Measurements from ENCODE around the gene COL4A4. TPM values are rescaled to one million over a fixed set of nuclear protein-coding genes. Genes with fewer than 3 reads are reported as not detected.

COL4A4 gene
- total and polyA plus RNA-seq, 2 donors, result 1.6 to 1.7 TPM

DNA sequence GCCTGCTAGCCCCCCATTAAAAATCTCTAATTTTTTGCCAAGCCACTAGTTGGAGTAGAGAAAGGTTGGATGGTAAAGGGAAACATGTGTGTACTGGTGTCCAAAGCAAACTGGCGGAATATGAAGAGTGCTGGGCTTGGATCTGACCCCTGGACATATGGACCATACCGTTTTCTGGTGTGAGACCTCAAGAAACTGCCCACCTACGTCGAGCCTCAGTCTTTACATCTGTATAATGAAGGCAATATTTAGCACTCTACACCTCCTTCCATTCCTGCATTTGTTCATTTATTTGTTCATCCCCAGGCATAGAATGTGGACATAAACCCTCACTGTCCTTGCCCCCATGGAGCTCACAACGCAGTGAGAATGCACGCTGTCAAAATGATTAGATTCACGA lies 185.7 kb downstream of the COL4A4 start:
- 97% methylated on average over 7 of the region's 7 CpGs for WGBS
- H3K27me3 ChIP-seq (ENCODE audit: control insufficient read depth in 2 of 2, insufficient read depth in 1 of 2, low read length in 1 of 2), result no peaks in the 10 kb centered on the region
- H3K9me3 ChIP-seq (ENCODE audit: control insufficient read depth in 2 of 2, insufficient read depth in 1 of 2, low read length in 1 of 2), result no peaks in the 10 kb centered on the region
- no peak for DNase-seq (ENCODE audit: low read depth in 6 of 9, low spot score in 9 of 9)
- peaks cover 79 to 94% of the 10 kb centered on the region in 2 donors for H3K4me1 ChIP-seq (ENCODE audit: control insufficient read depth in 2 of 2, insufficient read depth in 2 of 2, low read length in 2 of 2)
- H3K4me3 ChIP-seq (ENCODE audit: low read length in 2 of 2), result no peak overlapping the region
- H3K27ac ChIP-seq (ENCODE audit: low read depth in 1 of 2, low read length in 1 of 2), result peak overlapping the region; percentile 91 to 98
- H3K36me3 ChIP-seq (ENCODE audit: control insufficient read depth in 2 of 2, insufficient read depth in 2 of 2, low read length in 1 of 2), result peaks cover 0 to 14% of the 10 kb centered on the region in 2 donors

- DNase-seq (ENCODE audit: low read depth in 6 of 9, low spot score in 9 of 9), result peak in 3 of 9 donors; percentile 66 to 88 (median 72)
- peaks cover 0 to 14% of the 10 kb centered on the region in 2 donors for H3K36me3 ChIP-seq (ENCODE audit: control insufficient read depth in 2 of 2, insufficient read depth in 2 of 2, low read length in 1 of 2)
- peaks cover 79 to 94% of the 10 kb centered on the region in 2 donors for H3K4me1 ChIP-seq (ENCODE audit: control insufficient read depth in 2 of 2, insufficient read depth in 2 of 2, low read length in 2 of 2)
- WGBS, result 5% methylated on average over 2 of the region's 2 CpGs
- no peaks in the 10 kb centered on the region for H3K27me3 ChIP-seq (ENCODE audit: control insufficient read depth in 2 of 2, insufficient read depth in 1 of 2, low read length in 1 of 2)
- H3K9me3 ChIP-seq (ENCODE audit: control insufficient read depth in 2 of 2, insufficient read depth in 1 of 2, low read length in 1 of 2), result no peaks in the 10 kb centered on the region
- H3K4me3 ChIP-seq (ENCODE audit: low read length in 2 of 2), result peak overlapping the region in 1 of 2 donors; percentile 21
- peak overlapping the region; percentile 91 to 98 for H3K27ac ChIP-seq (ENCODE audit: low read depth in 1 of 2, low read length in 1 of 2)
These were observed 186.2 kb downstream of the COL4A4 start for GRCh38 chr2:226977775-226978190.

DNA sequence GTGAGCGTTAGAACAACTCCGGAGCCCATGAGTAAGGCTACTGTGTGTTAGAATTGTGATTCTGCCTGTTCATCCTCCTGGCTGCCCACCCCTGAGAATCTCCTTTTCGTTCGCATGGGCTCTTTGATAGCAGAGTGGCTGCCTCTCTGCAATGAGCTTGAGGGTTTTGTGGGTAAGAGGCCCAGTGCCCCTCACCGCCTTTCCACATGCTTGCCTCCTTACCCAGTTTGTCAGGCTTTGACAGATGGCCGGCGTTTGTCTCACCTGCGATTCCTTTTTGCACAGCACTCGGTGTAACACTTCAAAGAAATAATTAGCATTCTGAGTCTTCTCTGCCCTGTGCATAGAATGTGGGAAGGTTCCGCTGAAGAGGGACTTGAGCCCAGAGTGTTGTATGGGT lies 190.2 kb downstream of the COL4A4 start:
- no peaks in the 10 kb centered on the region for H3K27me3 ChIP-seq (ENCODE audit: control insufficient read depth in 2 of 2, insufficient read depth in 1 of 2, low read length in 1 of 2)
- peaks cover 0 to 10% of the 10 kb centered on the region in 2 donors for H3K36me3 ChIP-seq (ENCODE audit: control insufficient read depth in 2 of 2, insufficient read depth in 2 of 2, low read length in 1 of 2)
- peak in 4 of 9 donors; percentile 72 to 89 (median 74) for DNase-seq (ENCODE audit: low read depth in 6 of 9, low spot score in 9 of 9)
- H3K9me3 ChIP-seq (ENCODE audit: control insufficient read depth in 2 of 2, insufficient read depth in 1 of 2, low read length in 1 of 2), result no peaks in the 10 kb centered on the region
- peaks cover 64 to 92% of the 10 kb centered on the region in 2 donors for H3K4me1 ChIP-seq (ENCODE audit: control insufficient read depth in 2 of 2, insufficient read depth in 2 of 2, low read length in 2 of 2)
- WGBS, result 10% methylated on average over 10 of the region's 10 CpGs
- peak overlapping the region; percentile 85 to 98 for H3K27ac ChIP-seq (ENCODE audit: low read depth in 1 of 2, low read length in 1 of 2)
- H3K4me3 ChIP-seq (ENCODE audit: low read length in 2 of 2), result peak overlapping the region in 1 of 2 donors; percentile 11

GRCh38 chr2:226971770-226972169 lies 192.2 kb downstream of the COL4A4 start:
- Histone ChIP-seq H3K4me1 (ENCODE audit: control insufficient read depth in 2 of 2, insufficient read depth in 2 of 2, low read length in 2 of 2) (peaks cover 50 to 82% of the 10 kb centered on the region in 2 donors), H3K36me3 (ENCODE audit: control insufficient read depth in 2 of 2, insufficient read depth in 2 of 2, low read length in 1 of 2) (peaks cover 0 to 8% of the 10 kb centered on the region in 2 donors), H3K27me3 (ENCODE audit: control insufficient read depth in 2 of 2, insufficient read depth in 1 of 2, low read length in 1 of 2) (no peaks in the 10 kb centered on the region), H3K27ac (ENCODE audit: low read depth in 1 of 2, low read length in 1 of 2) (peak overlapping the region; percentile 70 to 98), H3K4me3 (ENCODE audit: low read length in 2 of 2) (peak overlapping the region in 1 of 2 donors; percentile 5), H3K9me3 (ENCODE audit: control insufficient read depth in 2 of 2, insufficient read depth in 1 of 2, low read length in 1 of 2) (no peaks in the 10 kb centered on the region)
- 30% methylated on average over 4 of the region's 4 CpGs for WGBS
- DNase-seq (ENCODE audit: low read depth in 6 of 9, low spot score in 9 of 9), result peak in 2 of 9 donors; percentile 62 to 76

GRCh38 chr2:226971084-226971483 lies 192.9 kb downstream of the COL4A4 start:
- peak overlapping the region in 1 of 2 donors; percentile 26 for H3K4me3 ChIP-seq (ENCODE audit: low read length in 2 of 2)
- 10% methylated on average over 6 of the region's 6 CpGs for WGBS

GRCh38 chr2:226970362-226970761 lies 193.6 kb downstream of the COL4A4 start:
- 11% methylated on average over 3 of the region's 3 CpGs for WGBS
- peak in 5 of 9 donors; percentile 60 to 91 (median 76) for DNase-seq (ENCODE audit: low read depth in 6 of 9, low spot score in 9 of 9)
- H3K4me1 ChIP-seq (ENCODE audit: control insufficient read depth in 2 of 2, insufficient read depth in 2 of 2, low read length in 2 of 2), result peaks cover 40 to 68% of the 10 kb centered on the region in 2 donors
- no peaks in the 10 kb centered on the region for H3K27me3 ChIP-seq (ENCODE audit: control insufficient read depth in 2 of 2, insufficient read depth in 1 of 2, low read length in 1 of 2)
- H3K4me3 ChIP-seq (ENCODE audit: low read length in 2 of 2), result peak overlapping the region in 1 of 2 donors; percentile 10
- no peaks in the 10 kb centered on the region for H3K9me3 ChIP-seq (ENCODE audit: control insufficient read depth in 2 of 2, insufficient read depth in 1 of 2, low read length in 1 of 2)
- H3K36me3 ChIP-seq (ENCODE audit: control insufficient read depth in 2 of 2, insufficient read depth in 2 of 2, low read length in 1 of 2), result peaks cover 7 to 12% of the 10 kb centered on the region in 2 donors
- peak overlapping the region; percentile 91 to 98 for H3K27ac ChIP-seq (ENCODE audit: low read depth in 1 of 2, low read length in 1 of 2)

More at GRCh38 chr2:226971084-226971483, 192.9 kb downstream of the COL4A4 start:
- no peaks in the 10 kb centered on the region for H3K27me3 ChIP-seq (ENCODE audit: control insufficient read depth in 2 of 2, insufficient read depth in 1 of 2, low read length in 1 of 2)
- peaks cover 44 to 75% of the 10 kb centered on the region in 2 donors for H3K4me1 ChIP-seq (ENCODE audit: control insufficient read depth in 2 of 2, insufficient read depth in 2 of 2, low read length in 2 of 2)
- H3K27ac ChIP-seq (ENCODE audit: low read depth in 1 of 2, low read length in 1 of 2), result peak overlapping the region; percentile 88 to 98
- peak in 3 of 9 donors; percentile 51 to 84 (median 67) for DNase-seq (ENCODE audit: low read depth in 6 of 9, low spot score in 9 of 9)
- H3K9me3 ChIP-seq (ENCODE audit: control insufficient read depth in 2 of 2, insufficient read depth in 1 of 2, low read length in 1 of 2), result no peaks in the 10 kb centered on the region
- peaks cover 2 to 6% of the 10 kb centered on the region in 2 donors for H3K36me3 ChIP-seq (ENCODE audit: control insufficient read depth in 2 of 2, insufficient read depth in 2 of 2, low read length in 1 of 2)

DNA sequence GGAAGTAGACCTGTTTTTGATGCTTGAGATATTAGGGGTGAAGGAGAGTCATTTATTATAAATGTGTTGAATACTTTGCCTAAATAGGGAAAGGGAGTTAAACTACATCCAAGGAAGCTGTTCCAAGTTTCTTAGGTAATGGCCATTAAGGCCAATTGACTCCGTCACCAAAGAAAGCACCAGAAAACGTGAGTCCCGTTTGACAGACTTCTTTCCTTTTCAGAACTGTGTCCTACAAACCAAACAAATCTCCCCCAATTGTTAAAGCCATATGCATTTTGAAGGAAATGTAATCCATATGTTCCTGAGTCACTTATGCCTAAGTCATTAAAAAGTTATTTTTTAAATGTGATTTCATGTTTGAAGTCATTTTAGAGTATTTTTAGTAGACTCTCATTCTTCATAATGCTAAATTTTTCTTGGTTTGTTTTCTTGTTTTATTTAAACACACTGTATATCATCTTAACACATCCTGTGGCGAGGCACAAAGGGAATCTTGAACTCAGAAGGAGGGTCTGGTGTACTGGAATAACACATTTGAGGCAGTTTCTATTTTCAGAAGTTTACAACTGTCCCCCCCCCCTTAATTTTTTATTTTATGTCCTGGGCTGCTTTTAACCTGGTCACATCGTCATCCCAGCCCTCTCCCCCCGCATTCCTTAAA lies 194.5 kb downstream of the COL4A4 start:
- Histone ChIP-seq H3K27me3 (ENCODE audit: control insufficient read depth in 2 of 2, insufficient read depth in 1 of 2, low read length in 1 of 2) (no peaks in the 10 kb centered on the region), H3K9me3 (ENCODE audit: control insufficient read depth in 2 of 2, insufficient read depth in 1 of 2, low read length in 1 of 2) (no peaks in the 10 kb centered on the region), H3K36me3 (ENCODE audit: control insufficient read depth in 2 of 2, insufficient read depth in 2 of 2, low read length in 1 of 2) (peaks cover 7 to 19% of the 10 kb centered on the region in 2 donors), H3K27ac (ENCODE audit: low read depth in 1 of 2, low read length in 1 of 2) (peak overlapping the region; percentile 88 to 98), H3K4me1 (ENCODE audit: control insufficient read depth in 2 of 2, insufficient read depth in 2 of 2, low read length in 2 of 2) (peaks cover 33 to 61% of the 10 kb centered on the region in 2 donors), H3K4me3 (ENCODE audit: low read length in 2 of 2) (no peak overlapping the region)
- WGBS, result 71% methylated on average over 6 of the region's 6 CpGs
- DNase-seq (ENCODE audit: low read depth in 6 of 9, low spot score in 9 of 9), result peak in 1 of 9 donors; percentile 62

- no peak for DNase-seq (ENCODE audit: low read depth in 6 of 9, low spot score in 9 of 9)
- Histone ChIP-seq H3K9me3 (ENCODE audit: control insufficient read depth in 2 of 2, insufficient read depth in 1 of 2, low read length in 1 of 2) (no peaks in the 10 kb centered on the region), H3K27ac (ENCODE audit: low read depth in 1 of 2, low read length in 1 of 2) (no peak overlapping the region), H3K4me1 (ENCODE audit: control insufficient read depth in 2 of 2, insufficient read depth in 2 of 2, low read length in 2 of 2) (peaks cover 8 to 27% of the 10 kb centered on the region in 2 donors), H3K36me3 (ENCODE audit: control insufficient read depth in 2 of 2, insufficient read depth in 2 of 2, low read length in 1 of 2) (peaks cover 12 to 19% of the 10 kb centered on the region in 2 donors), H3K4me3 (ENCODE audit: low read length in 2 of 2) (no peak overlapping the region), H3K27me3 (ENCODE audit: control insufficient read depth in 2 of 2, insufficient read depth in 1 of 2, low read length in 1 of 2) (no peaks in the 10 kb centered on the region)
- 95% methylated on average over 1 of the region's 1 CpG for WGBS
These were observed 198.6 kb downstream of the COL4A4 start for GRCh38 chr2:226965376-226965775.

GRCh38 chr2:226963528-226963927 lies 200.5 kb downstream of the COL4A4 start:
- H3K27me3 ChIP-seq (ENCODE audit: control insufficient read depth in 2 of 2, insufficient read depth in 1 of 2, low read length in 1 of 2), result no peaks in the 10 kb centered on the region
- peaks cover 12 to 19% of the 10 kb centered on the region in 2 donors for H3K36me3 ChIP-seq (ENCODE audit: control insufficient read depth in 2 of 2, insufficient read depth in 2 of 2, low read length in 1 of 2)
- DNase-seq (ENCODE audit: low read depth in 6 of 9, low spot score in 9 of 9), result no peak
- H3K27ac ChIP-seq (ENCODE audit: low read depth in 1 of 2, low read length in 1 of 2), result no peak overlapping the region
- no peak overlapping the region for H3K4me3 ChIP-seq (ENCODE audit: low read length in 2 of 2)
- peaks cover 0 to 8% of the 10 kb centered on the region in 2 donors for H3K4me1 ChIP-seq (ENCODE audit: control insufficient read depth in 2 of 2, insufficient read depth in 2 of 2, low read length in 2 of 2)
- peaks cover 0 to 4% of the 10 kb centered on the region in 2 donors for H3K9me3 ChIP-seq (ENCODE audit: control insufficient read depth in 2 of 2, insufficient read depth in 1 of 2, low read length in 1 of 2)
- WGBS, result 82% methylated on average over 1 of the region's 1 CpG

Data from thymus (tissue), 11 donors.